ENCODE data around the gene NCF2.

DNA sequence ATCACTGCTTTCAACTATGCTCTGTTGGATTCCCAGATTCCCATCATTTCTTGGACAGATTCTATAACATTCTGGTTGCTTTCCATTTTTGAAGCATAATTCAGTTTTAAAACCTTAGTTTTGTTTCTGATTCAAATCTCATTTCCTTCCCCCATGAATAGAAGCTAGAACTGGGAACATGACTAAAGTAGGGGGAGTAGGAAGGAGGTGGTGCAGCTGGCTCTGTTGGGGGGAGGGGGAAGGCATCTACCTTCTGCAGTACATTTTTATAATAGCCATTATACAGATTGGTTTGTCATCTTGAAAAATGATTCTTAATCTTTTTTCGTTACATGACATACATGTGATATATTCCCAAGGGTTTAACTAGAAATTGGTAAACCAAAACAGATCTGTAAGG, 69.9 kb downstream of the NCF2 start:
- TF ChIP-seq CTCF (IDR thresholded peaks at IDR 0.05), result no peak
- TF ChIP-seq POLR2AphosphoS5 (IDR thresholded peaks at IDR 0.05), result no peak
